GM21717 (cell line): ENCODE measurements around the gene MRPL24.

Experiments
- ATAC-seq: cut with Tn5 transposase; IDR thresholded peaks from one replicate; pipeline ENCODE4 v1.9.1; 2021; ENCODE audit warnings: mild to moderate bottlenecking, moderate library complexity; ENCODE audit not compliant: unreplicated experiment

MRPL24 gene

DNA sequence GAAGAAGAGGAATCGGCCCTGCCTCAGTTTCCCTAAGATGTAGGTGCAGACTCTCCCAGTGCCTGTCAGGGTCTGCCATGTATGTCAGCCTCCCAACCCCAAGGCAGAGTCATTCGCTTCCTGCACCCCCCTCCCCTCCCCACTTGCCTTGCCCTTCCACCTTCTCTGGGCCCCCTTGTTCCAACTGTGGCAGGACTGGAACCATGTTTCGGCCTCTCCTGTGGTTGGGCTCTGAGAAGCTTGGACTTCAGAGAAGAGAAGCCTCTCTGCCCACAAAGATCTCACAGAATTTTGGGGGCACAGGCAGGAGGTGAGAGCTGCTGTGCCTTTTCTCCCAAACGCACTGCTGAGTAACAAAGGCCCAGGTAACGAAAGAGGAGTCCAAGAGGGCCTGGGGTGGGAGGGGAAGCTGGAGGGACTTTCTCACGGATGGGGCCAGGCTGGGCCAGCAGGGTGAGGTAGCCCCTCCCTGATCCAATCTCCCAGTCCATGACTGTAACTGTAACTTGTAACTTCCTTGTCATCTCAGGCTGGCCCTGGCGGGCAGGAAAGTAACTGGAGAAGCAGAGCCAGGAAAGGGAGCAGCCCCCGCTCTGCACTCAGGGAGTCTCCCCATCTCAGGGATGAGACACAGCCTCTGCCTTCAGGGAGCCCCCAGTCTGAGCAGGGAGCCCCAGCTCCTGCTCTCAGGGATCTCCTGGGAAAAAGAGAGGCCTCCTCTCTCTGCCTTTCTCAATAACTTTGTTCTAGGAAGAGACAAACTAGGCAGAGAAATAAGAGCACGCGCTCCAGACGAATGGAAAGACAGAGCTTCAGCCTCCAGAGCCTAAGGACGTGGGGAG is 46.8 kb downstream of the MRPL24 start:
- ATAC-seq, result no peak

DNA sequence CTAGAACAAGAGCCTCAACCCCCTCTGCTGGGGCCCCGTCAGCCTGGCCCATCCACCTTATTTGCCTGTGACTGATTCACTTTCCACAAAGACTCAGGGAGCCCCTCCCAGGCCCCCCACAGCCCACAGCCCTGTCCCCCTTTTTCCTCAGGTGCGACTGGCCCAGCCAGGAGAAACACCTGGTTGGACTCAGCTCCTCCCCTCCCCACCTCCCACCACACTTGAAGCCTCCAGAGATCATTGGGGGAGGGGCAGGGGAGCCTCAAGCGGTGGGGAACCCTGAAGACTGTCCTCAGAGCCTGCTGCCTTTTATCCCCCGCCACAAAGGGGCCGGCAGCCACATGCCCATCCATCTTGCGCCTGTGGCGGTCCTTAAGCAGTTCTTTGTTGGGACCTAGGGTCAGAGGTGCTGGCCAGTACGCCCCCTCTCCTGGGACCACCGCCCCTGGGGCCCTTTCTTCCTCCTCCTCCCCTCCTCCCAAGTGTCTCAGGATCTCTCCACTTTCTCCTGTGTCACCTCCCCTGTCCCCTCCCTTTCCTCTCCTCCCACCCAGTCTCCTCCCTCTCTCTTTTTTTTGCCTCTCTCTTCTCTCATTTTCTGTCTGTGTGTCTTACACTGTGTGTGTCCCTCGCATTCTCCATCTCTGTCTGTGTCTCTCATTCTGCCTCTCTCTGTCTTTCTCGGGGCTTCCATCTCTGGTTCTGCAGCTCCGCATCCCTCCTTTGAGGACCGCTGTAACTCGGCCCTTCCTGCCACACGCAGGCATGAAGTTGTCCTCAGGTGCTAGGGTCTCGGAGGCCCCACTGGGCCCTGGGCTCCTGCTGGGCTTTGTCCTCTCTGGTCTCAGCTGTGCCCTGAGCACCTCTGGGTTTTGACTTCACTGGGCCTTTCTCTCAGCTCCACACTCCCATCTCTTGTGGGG is 47.7 kb downstream of the MRPL24 start:
- ATAC-seq, result no peak

DNA sequence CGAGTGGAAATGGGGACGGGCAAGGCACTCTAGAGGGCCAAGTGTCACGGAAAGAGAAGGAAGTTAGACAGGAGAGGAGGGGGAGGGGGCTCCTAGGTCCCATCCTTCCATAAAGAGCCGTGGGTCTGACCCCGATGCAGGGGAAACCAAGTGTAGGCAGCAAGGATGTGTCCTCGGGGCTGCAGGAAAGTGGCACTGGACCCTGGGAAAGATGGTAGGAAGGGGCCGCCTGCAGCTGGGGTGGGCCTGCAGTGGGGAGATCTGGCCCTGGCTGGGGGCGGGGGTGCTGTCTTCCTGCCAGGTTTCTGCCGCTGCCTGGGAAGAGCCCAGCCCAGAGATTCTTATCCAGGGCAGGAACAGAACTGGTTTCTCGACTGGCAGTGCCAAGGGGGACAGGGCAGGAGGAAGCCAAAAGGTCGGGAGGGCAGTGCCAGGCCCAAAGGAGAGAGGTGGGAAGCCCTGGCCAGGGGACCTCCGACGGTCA is 48.4 kb downstream of the MRPL24 start:
- no peak for ATAC-seq

DNA sequence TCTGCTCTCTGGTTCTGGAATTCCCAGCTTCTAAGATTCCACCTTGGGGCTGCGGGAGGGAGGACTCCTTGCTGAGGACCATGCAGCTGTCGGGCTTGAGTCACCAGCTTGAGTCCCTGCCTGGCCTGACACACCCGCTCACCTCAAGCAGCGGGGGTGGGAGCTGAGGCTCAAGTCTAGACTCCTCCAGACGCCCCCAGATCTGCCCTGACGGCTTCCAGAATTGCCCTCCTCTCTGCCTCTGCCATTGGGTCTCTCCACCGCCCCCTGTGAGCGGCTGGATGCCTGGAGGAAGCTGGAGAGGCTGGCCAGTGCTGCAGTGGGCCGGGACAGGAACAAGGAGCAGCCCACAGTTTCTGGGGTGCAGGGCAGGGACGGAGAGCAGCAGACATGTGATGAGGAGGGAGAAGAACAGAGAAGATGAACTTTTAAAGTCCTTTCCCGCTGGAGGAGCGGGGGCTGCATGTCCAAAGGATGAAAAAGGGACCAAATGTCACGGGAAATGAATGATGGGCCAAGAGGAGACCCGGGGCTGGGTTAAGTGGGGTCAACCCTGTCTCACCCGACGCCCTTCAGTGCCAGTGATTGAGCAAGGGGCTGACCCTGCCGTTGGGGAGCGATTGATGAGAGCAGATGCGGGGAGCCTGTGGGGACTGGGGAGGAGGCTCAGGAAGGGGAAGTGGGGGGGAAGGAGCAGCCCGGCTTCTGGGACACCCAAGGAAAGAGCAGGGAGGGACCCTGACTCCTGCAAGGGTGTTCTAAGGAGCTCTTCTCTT is 49.0 kb downstream of the MRPL24 start:
- ATAC-seq, result no peak

DNA sequence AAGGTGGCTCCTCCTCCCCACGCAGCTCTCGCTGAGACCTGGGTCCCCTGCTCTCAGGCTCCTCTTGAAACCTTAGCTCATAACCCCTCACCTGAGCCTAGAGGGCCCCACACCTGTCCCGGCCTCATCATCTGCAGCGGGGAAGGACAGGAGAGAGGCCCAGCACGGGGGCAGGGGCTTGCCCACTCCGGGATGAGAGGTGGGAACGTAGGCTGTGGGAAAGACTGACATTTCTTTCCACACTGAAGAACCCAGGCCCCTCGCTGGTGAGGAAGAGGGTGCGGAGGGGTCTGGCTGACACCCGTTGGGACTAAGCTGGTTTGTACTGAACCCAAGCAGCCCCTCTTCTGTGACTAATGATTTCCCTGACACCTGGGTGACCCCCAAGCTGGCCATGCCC is 49.7 kb downstream of the MRPL24 start:
- ATAC-seq, result no peak

DNA sequence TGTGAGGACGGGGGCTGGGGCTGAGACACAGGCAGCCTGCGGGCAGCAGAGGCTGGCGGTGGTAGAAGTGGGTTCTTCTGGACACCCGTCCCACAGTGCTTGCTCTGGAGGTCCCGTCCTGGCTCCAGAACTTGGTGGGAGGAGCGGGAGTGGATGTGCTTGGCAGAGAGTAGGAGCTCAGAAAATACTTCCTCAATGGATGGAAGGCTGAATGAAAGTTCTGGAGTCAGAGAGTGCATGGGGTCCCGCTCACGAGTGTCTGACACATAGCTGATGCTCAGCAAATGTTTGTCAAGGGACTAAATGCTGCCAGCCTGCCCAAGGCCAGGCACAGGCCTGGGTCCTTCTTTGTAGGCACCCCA is 50.2 kb downstream of the MRPL24 start:
- ATAC-seq, result no peak

DNA sequence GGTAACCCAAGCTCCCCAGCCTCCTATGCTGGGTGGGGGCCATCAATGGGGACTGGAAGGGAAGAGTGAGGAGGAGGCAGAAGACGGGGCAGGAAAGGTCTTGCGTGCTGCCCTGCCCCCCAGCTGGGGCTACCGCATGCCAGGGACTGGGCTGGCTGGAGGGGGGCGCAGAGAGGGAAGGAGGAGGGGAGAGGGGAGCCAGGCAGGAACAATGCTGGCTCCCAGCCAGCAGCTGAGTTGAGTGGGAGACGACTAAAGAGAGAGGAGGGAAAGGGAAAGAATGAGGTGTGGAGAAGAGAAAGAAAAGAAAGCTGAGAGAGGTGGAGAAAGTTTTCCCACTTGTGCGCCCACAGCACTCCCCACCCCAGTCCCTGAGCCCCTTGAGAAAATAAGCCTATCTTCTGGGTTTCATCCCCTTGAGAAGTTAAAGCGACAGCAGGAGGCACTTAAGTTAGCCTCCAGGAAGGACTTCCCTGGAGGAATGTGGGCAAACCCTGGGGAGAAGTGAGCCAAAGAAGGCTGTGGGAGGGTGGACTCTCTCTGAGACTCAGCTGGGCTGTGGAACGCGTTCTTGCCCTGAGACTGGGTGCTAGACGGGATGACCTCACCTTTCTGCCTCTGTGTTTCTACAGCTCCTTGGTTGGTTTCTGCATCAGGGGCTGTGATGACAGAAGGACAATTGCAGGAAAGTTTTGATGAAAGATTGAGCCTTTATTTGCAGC is 50.8 kb downstream of the MRPL24 start:
- no peak for ATAC-seq

DNA sequence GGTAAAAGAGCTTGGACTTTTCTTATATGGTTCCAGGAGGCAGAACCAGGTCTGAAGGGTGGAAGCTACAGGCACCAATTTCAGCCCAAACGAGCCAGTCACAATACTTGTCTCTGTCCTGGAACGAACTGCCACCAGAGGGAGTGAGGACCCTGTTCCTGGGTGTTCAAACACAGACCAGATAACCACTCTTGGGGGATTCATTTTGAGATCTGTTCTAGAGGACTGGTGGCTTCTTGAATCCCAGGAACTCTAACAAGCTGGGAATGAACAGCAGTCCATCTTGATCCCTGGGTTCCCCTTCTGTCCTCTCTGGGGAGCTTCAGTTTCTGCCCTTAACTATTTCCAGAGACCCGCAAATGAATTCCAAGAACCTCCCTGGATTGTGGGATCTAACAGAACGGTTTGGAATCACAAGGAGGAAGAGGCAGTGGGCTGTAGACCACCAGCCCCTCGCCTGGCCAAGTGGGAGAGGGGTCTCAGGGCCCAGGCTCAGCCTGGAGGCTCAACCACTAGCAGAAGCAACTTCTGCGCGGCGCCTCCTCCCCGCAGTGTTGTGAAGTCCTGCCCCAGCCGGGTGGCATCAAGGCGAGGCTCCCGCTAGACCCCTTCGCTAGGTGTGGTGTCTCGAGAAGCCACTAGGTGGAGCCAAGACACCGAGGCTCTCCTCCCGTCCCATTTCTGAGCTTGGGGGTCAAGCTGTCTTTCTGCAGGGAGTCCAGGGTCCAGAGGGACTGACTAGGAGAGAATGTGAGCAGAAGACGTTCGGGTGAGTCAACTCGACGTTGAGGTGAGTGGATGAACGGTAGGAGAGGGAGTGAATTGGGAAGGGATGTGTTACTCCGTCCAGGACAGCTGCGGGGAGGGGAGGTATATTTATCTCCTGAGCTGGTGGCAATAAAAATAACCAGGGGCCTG is 51.6 kb downstream of the MRPL24 start:
- peak; percentile 67 for ATAC-seq
